Stimulated activated CD8-positive, alpha-beta memory T cell treated with anti-CD3 and anti-CD28 coated beads, Interleukin-2, amount 100 ng/mL, for 48 hours (primary cell): ENCODE data around the gene PCBD1.

Experiments
- DNase-seq, 2 donors: peaks; one replicate each; pipeline ENCODE4 v3.0.0-alpha.2; 2020; ENCODE audit warnings: low read depth in 2 of 2

PCBD1 gene

GRCh38 chr10:70917635-70918034, 29.3 kb upstream of the PCBD1 start:
- no peak for DNase-seq

GRCh38 chr10:70917226-70917625, 28.9 kb upstream of the PCBD1 start:
- no peak for DNase-seq

GRCh38 chr10:70916241-70916640, 27.9 kb upstream of the PCBD1 start:
- DNase-seq, result no peak

- no peak for DNase-seq
These were observed 27.4 kb upstream of the PCBD1 start for GRCh38 chr10:70915806-70916205.

GRCh38 chr10:70915206-70915605, 26.8 kb upstream of the PCBD1 start:
- DNase-seq, result no peak

- DNase-seq, result no peak
These were observed 26.0 kb upstream of the PCBD1 start for GRCh38 chr10:70914316-70914864.

GRCh38 chr10:70913893-70914240, 25.5 kb upstream of the PCBD1 start:
- no peak for DNase-seq

GRCh38 chr10:70913191-70913892, 25.0 kb upstream of the PCBD1 start:
- no peak for DNase-seq

GRCh38 chr10:70912556-70912955, 24.2 kb upstream of the PCBD1 start:
- no peak for DNase-seq

GRCh38 chr10:70911386-70911785, 23.0 kb upstream of the PCBD1 start:
- DNase-seq, result no peak

- DNase-seq, result no peak
These were observed 22.3 kb upstream of the PCBD1 start for GRCh38 chr10:70910486-70911341.

GRCh38 chr10:70909326-70909935, 21.1 kb upstream of the PCBD1 start:
- no peak for DNase-seq

- DNase-seq, result no peak
These were observed 20.3 kb upstream of the PCBD1 start for GRCh38 chr10:70908406-70909296.

GRCh38 chr10:70907637-70908405, 19.5 kb upstream of the PCBD1 start:
- no peak for DNase-seq

GRCh38 chr10:70906953-70907636, 18.7 kb upstream of the PCBD1 start:
- DNase-seq, result no peak

GRCh38 chr10:70906031-70906783, 17.8 kb upstream of the PCBD1 start:
- DNase-seq, result no peak

- DNase-seq, result no peak
These were observed 17.0 kb upstream of the PCBD1 start for GRCh38 chr10:70905071-70906021.

- peak; percentile 10 to 20 for DNase-seq
These were observed 15.0 kb upstream of the PCBD1 start for GRCh38 chr10:70903262-70903921.
